ACC112 (cell line): Measurements from ENCODE around the gene ARSB.

Source experiments
- H2AFZ ChIP-seq: fragments of 200-600 bp; sonication (generic); one replicate; pipeline ENCODE4 v1.6.0; 2017; ENCODE audit warnings: antibody characterized with exemption, low read length; ENCODE audit not compliant: unreplicated experiment
- H3K27ac ChIP-seq: fragments of 200-600 bp; sonication (generic); 2 replicates; pipeline ENCODE4 v1.5.1; 2014; ENCODE audit warnings: low read depth, mild to moderate bottlenecking, antibody characterized with exemption, low read length, moderate library complexity
- H3K27me3 ChIP-seq: fragments of 200-600 bp; sonication (generic); 2 replicates; pipeline ENCODE4 v1.6.1; 2014; ENCODE audit warnings: mild to moderate bottlenecking, antibody characterized with exemption, low read length, moderate library complexity, mixed read lengths; ENCODE audit not compliant: insufficient read depth
- H3K36me3 ChIP-seq: fragments of 200-600 bp; sonication (generic); 2 replicates; pipeline ENCODE4 v1.6.1; 2016; ENCODE audit warnings: mild to moderate bottlenecking, antibody characterized with exemption, low read length, moderate library complexity, mixed read lengths; ENCODE audit not compliant: insufficient read depth
- H3K4me1 ChIP-seq: fragments of 200-600 bp; sonication (generic); one replicate; pipeline ENCODE4 v1.6.1; 2016; ENCODE audit warnings: low read length, mixed read lengths; ENCODE audit not compliant: insufficient read depth, unreplicated experiment, control insufficient read depth
- H3K4me3 ChIP-seq: fragments of 200-600 bp; sonication (generic); 2 replicates; pipeline ENCODE4 v1.5.1; 2014; ENCODE audit warnings: mild to moderate bottlenecking, low read depth, low read length
- H3K79me2 ChIP-seq: fragments of 200-600 bp; sonication (generic); one replicate; pipeline ENCODE4 v1.6.0; 2016; ENCODE audit warnings: low read length; ENCODE audit not compliant: control insufficient read depth, unreplicated experiment, insufficient read depth

The ARSB gene

GRCh38 chr5:78979117-78979742 is 5.9 kb downstream of the ARSB start:
- no peaks in the 10 kb centered on the region for H3K27me3 ChIP-seq
- H2AFZ ChIP-seq = no peak overlapping the region
- H3K4me1 ChIP-seq = peaks cover 30% of the 10 kb centered on the region
- H3K27ac ChIP-seq = no peak overlapping the region
- peaks cover 20% of the 10 kb centered on the region for H3K79me2 ChIP-seq
- no peaks in the 10 kb centered on the region for H3K36me3 ChIP-seq
- H3K4me3 ChIP-seq = no peak overlapping the region

GRCh38 chr5:78975035-78975434 is 10.1 kb downstream of the ARSB start:
- no peak overlapping the region for H2AFZ ChIP-seq
- no peaks in the 10 kb centered on the region for H3K27me3 ChIP-seq
- peaks cover 5% of the 10 kb centered on the region for H3K4me1 ChIP-seq
- H3K79me2 ChIP-seq = no peaks in the 10 kb centered on the region
- no peak overlapping the region for H3K4me3 ChIP-seq
- H3K36me3 ChIP-seq = no peaks in the 10 kb centered on the region
- H3K27ac ChIP-seq = no peak overlapping the region

GRCh38 chr5:78974601-78975000 is 10.5 kb downstream of the ARSB start:
- Histone ChIP-seq H3K79me2 (no peaks in the 10 kb centered on the region), H3K27me3 (no peaks in the 10 kb centered on the region), H2AFZ (no peak overlapping the region), H3K27ac (no peak overlapping the region), H3K4me3 (no peak overlapping the region), H3K4me1 (peaks cover 5% of the 10 kb centered on the region), H3K36me3 (no peaks in the 10 kb centered on the region)

- peaks cover 5% of the 10 kb centered on the region for H3K4me1 ChIP-seq
These were observed 11.1 kb downstream of the ARSB start for GRCh38 chr5:78974011-78974410.

GRCh38 chr5:78972654-78973428 is 12.3 kb downstream of the ARSB start:
- no peaks in the 10 kb centered on the region for H3K36me3 ChIP-seq
- no peaks in the 10 kb centered on the region for H3K79me2 ChIP-seq
- peak overlapping the region; percentile 29; the same call in 1 of the 2 replicates for H3K4me3 ChIP-seq
- H2AFZ ChIP-seq = peak overlapping the region; percentile 18
- peaks cover 5% of the 10 kb centered on the region for H3K4me1 ChIP-seq
- H3K27ac ChIP-seq = no peak overlapping the region
- H3K27me3 ChIP-seq = no peaks in the 10 kb centered on the region

More at GRCh38 chr5:78974011-78974410, 11.1 kb downstream of the ARSB start:
- H3K27me3 ChIP-seq = no peaks in the 10 kb centered on the region
- no peak overlapping the region for H3K27ac ChIP-seq
- H3K4me3 ChIP-seq = no peak overlapping the region
- no peaks in the 10 kb centered on the region for H3K79me2 ChIP-seq
- no peak overlapping the region for H2AFZ ChIP-seq
- no peaks in the 10 kb centered on the region for H3K36me3 ChIP-seq

GRCh38 chr5:78971998-78972397 is 13.1 kb downstream of the ARSB start:
- Histone ChIP-seq H3K79me2 (no peaks in the 10 kb centered on the region), H3K27ac (no peak overlapping the region), H3K4me1 (peaks cover 5% of the 10 kb centered on the region), H2AFZ (no peak overlapping the region), H3K36me3 (no peaks in the 10 kb centered on the region), H3K27me3 (no peaks in the 10 kb centered on the region), H3K4me3 (no peak overlapping the region)

- Histone ChIP-seq H3K79me2 (no peaks in the 10 kb centered on the region), H3K4me3 (no peak overlapping the region), H3K36me3 (no peaks in the 10 kb centered on the region), H2AFZ (no peak overlapping the region), H3K27me3 (no peaks in the 10 kb centered on the region), H3K4me1 (peaks cover 5% of the 10 kb centered on the region), H3K27ac (no peak overlapping the region)
These were observed 16.3 kb downstream of the ARSB start for GRCh38 chr5:78968781-78969180.

- Histone ChIP-seq H3K36me3 (no peaks in the 10 kb centered on the region), H3K79me2 (no peaks in the 10 kb centered on the region), H3K4me1 (no peaks in the 10 kb centered on the region), H3K27me3 (no peaks in the 10 kb centered on the region), H3K27ac (no peak overlapping the region), H3K4me3 (no peak overlapping the region), H2AFZ (no peak overlapping the region)
These were observed 20.2 kb downstream of the ARSB start for GRCh38 chr5:78964889-78965288.

GRCh38 chr5:78961743-78962142 is 23.4 kb downstream of the ARSB start:
- Histone ChIP-seq H3K36me3 (no peaks in the 10 kb centered on the region), H3K79me2 (no peaks in the 10 kb centered on the region), H3K27ac (no peak overlapping the region), H2AFZ (no peak overlapping the region), H3K4me1 (no peaks in the 10 kb centered on the region), H3K27me3 (no peaks in the 10 kb centered on the region), H3K4me3 (no peak overlapping the region)

GRCh38 chr5:78959767-78960166 is 25.3 kb downstream of the ARSB start:
- no peak overlapping the region for H3K4me3 ChIP-seq
- H3K4me1 ChIP-seq = no peaks in the 10 kb centered on the region
- no peaks in the 10 kb centered on the region for H3K27me3 ChIP-seq
- no peaks in the 10 kb centered on the region for H3K79me2 ChIP-seq
- no peaks in the 10 kb centered on the region for H3K36me3 ChIP-seq
- H3K27ac ChIP-seq = no peak overlapping the region
- H2AFZ ChIP-seq = no peak overlapping the region
